Activated CD4-positive, alpha-beta T cell treated with anti-CD3 and anti-CD28 coated beads, Interleukin-2, amount 50 U/mL, for 4 hours (primary cell): ENCODE data around the gene ACVR1B.

ENCODE experiments used
- DNase-seq, 2 experiments: peaks; one replicate each; pipeline ENCODE4 v3.0.0-alpha.2; 2020

Gene ACVR1B

GRCh38 chr12:51944608-51945233 is 6.8 kb upstream of the ACVR1B start:
- no peak for DNase-seq

GRCh38 chr12:51947246-51947996 is 4.1 kb upstream of the ACVR1B start:
- DNase-seq: no peak

GRCh38 chr12:51948066-51948465 is 3.4 kb upstream of the ACVR1B start:
- no peak for DNase-seq

GRCh38 chr12:51949342-51950030 is 2.0 kb upstream of the ACVR1B start:
- no peak for DNase-seq

- DNase-seq: no peak
Observed at GRCh38 chr12:51950682-51951198, 759 bp upstream of the ACVR1B start.

- DNase-seq: peak in 1 of 2 experiments; percentile 2
Observed at GRCh38 chr12:51951843-51952722, 584 bp downstream of the ACVR1B start.

GRCh38 chr12:51953089-51953488 is 1.6 kb downstream of the ACVR1B start:
- no peak for DNase-seq

GRCh38 chr12:51953864-51954263 is 2.4 kb downstream of the ACVR1B start:
- no peak for DNase-seq

- DNase-seq: no peak
Observed at GRCh38 chr12:51954561-51955361, 3.3 kb downstream of the ACVR1B start.

GRCh38 chr12:51955702-51956101 is 4.2 kb downstream of the ACVR1B start:
- DNase-seq: no peak

GRCh38 chr12:51958542-51958941 is 7.0 kb downstream of the ACVR1B start:
- no peak for DNase-seq

GRCh38 chr12:51959211-51959610 is 7.7 kb downstream of the ACVR1B start:
- no peak for DNase-seq

GRCh38 chr12:51959921-51960320 is 8.4 kb downstream of the ACVR1B start:
- DNase-seq: no peak

GRCh38 chr12:51960488-51960887 is 9.0 kb downstream of the ACVR1B start:
- no peak for DNase-seq

- no peak for DNase-seq
Observed at GRCh38 chr12:51960890-51961289, 9.4 kb downstream of the ACVR1B start.

GRCh38 chr12:51961834-51962233 is 10.3 kb downstream of the ACVR1B start:
- no peak for DNase-seq

GRCh38 chr12:51962737-51963136 is 11.2 kb downstream of the ACVR1B start:
- no peak for DNase-seq

- no peak for DNase-seq
Observed at GRCh38 chr12:51963477-51963876, 12.0 kb downstream of the ACVR1B start.

- DNase-seq: no peak
Observed at GRCh38 chr12:51969643-51970042, 18.1 kb downstream of the ACVR1B start.

GRCh38 chr12:51970904-51971646 is 19.6 kb downstream of the ACVR1B start:
- peak in 1 of 2 experiments; percentile 9 for DNase-seq
